Esophagus muscularis mucosa (tissue), 4 donors: Measurements from ENCODE around the gene TF.

Experiments used
- CTCF ChIP-seq, 3 experiments: fragments of 200-600 bp in 2 of 3; fragments of 450-650 bp in 1 of 3; sonication (generic) in 2 of 3; IDR thresholded peaks; one replicate each; pipeline ENCODE4 v1.5.1; 2017 to 2019; ENCODE audit warnings: antibody characterized with exemption in 3 of 3, mild to moderate bottlenecking in 2 of 3, moderate library complexity in 1 of 3
- EP300 ChIP-seq: sonication (generic); formaldehyde crosslinking; IDR thresholded peaks from one replicate; pipeline ENCODE4 v1.6.1; 2017; ENCODE audit warnings: antibody characterized with exemption
- POLR2A ChIP-seq: fragments of 450-650 bp; IDR thresholded peaks from one replicate; pipeline ENCODE4 v1.6.1; 2017; ENCODE audit warnings: antibody characterized with exemption, moderate library complexity, mild to moderate bottlenecking, low read depth

GRCh38 chr3:133840055-133840737 lies 94.0 kb downstream of the TF start:
- TF ChIP-seq POLR2A (no peak), CTCF (IDR thresholded peaks at IDR 0.05) (no peak), EP300 (no peak)
